Fibroblast of lung (primary cell): Measurements from ENCODE around the gene GALNT2. TPM values are rescaled to one million over a fixed set of nuclear protein-coding genes. Genes with fewer than 3 reads are reported as not detected.

Experiments used
- DNase-seq, 2 donors: peaks; one replicate each; pipeline versions ENCODE4 v3.0.0 to v3.0.0-alpha.2; 2010; ENCODE audit warnings: low read depth in 2 of 2
- H2AFZ ChIP-seq: 2 replicates; pipeline ENCODE4 v1.5.1; 2012; ENCODE audit warnings: low read length, control low read depth, inconsistent platforms
- H3K27ac ChIP-seq: 2 replicates; pipeline ENCODE4 v1.5.1; 2011; ENCODE audit warnings: low read length, control low read depth; ENCODE audit not compliant: insufficient read depth
- H3K27me3 ChIP-seq: 2 replicates; pipeline ENCODE4 v1.5.1; 2011; ENCODE audit warnings: mild to moderate bottlenecking, low read length; ENCODE audit not compliant: control insufficient read depth, insufficient read depth
- H3K36me3 ChIP-seq: 2 replicates; pipeline ENCODE4 v1.5.1; 2011; ENCODE audit warnings: low read length; ENCODE audit not compliant: control insufficient read depth, insufficient read depth
- H3K4me1 ChIP-seq: 2 replicates; pipeline ENCODE4 v1.5.1; 2011; ENCODE audit warnings: low read length; ENCODE audit not compliant: control insufficient read depth, insufficient read depth; ENCODE audit errors: extremely low read depth
- H3K4me2 ChIP-seq: 2 replicates; pipeline ENCODE4 v1.5.1; 2011; ENCODE audit warnings: low read length, control low read depth; ENCODE audit not compliant: insufficient read depth; ENCODE audit errors: extremely low read depth
- H3K4me3 ChIP-seq, 4 experiments: fragments of 200-600 bp in 1 of 4; sonication (generic) in 1 of 4; replicated peaks in 1 of 4; 2 replicates each; pipeline ENCODE4 v1.5.1; 2011 to 2016; ENCODE audit warnings: low read length in 4 of 4, low read depth in 3 of 4, mild to moderate bottlenecking in 3 of 4, control low read depth in 2 of 4, inconsistent platforms in 1 of 4, mixed read lengths in 1 of 4; ENCODE audit not compliant: insufficient read depth in 1 of 4; ENCODE audit errors: control extremely low read depth in 1 of 4
- H3K79me2 ChIP-seq: 2 replicates; pipeline ENCODE4 v1.5.1; 2012; ENCODE audit warnings: mild to moderate bottlenecking, low read length, inconsistent platforms; ENCODE audit not compliant: control insufficient read depth, insufficient read depth
- H3K9ac ChIP-seq: 2 replicates; pipeline ENCODE4 v1.5.1; 2011; ENCODE audit warnings: mild to moderate bottlenecking, low read length, control low read depth; ENCODE audit not compliant: insufficient read depth
- H3K9me3 ChIP-seq: 2 replicates; pipeline ENCODE4 v1.5.1; 2012; ENCODE audit warnings: low read depth, low read length; ENCODE audit not compliant: control insufficient read depth, insufficient read depth
- H4K20me1 ChIP-seq: 2 replicates; pipeline ENCODE4 v1.5.1; 2011; ENCODE audit warnings: low read length; ENCODE audit not compliant: control insufficient read depth, insufficient read depth; ENCODE audit errors: extremely low read depth
- CTCF ChIP-seq, 2 donors: IDR thresholded peaks in 1 of 2; conservative IDR thresholded peaks in 1 of 2; 1 replicate in 1 of 2; 2 replicates in 1 of 2; pipeline ENCODE4 v1.5.1; 2011 to 2012; ENCODE audit warnings: low read length in 2 of 2, control low read depth in 1 of 2, inconsistent platforms in 1 of 2, low read depth in 1 of 2, mild to moderate bottlenecking in 1 of 2
- EZH2 ChIP-seq: IDR thresholded peaks from 2 replicates; pipeline ENCODE4 v1.5.1; 2012; ENCODE audit warnings: low read length, control low read depth, mild to moderate bottlenecking; ENCODE audit errors: missing control alignments
- polyA plus RNA-seq, 2 donors: library from polyadenylated mRNA; depleted of rRNA in 1 of 2; stranded (reverse) in 1 of 2; unstranded in 1 of 2; fragments of >200 nt; gene quantifications; 2 replicates each; pipeline ENCODE4 v1.2.1, GENCODE V29; 2011 to 2012; ENCODE audit warnings: missing spikeins in 1 of 2
- total RNA-seq: library from RNA; depleted of rRNA; stranded (reverse); fragments of >200 nt; gene quantifications from 2 replicates; pipeline ENCODE4 v1.2.1, GENCODE V29; 2014

Gene GALNT2
- total and polyA plus RNA-seq, 2 donors (not counting 1 experiment from before 2014, with no cell fraction given), result 106 to 115 TPM

- Histone ChIP-seq H2AFZ (no peak overlapping the region), H3K79me2 (no peaks in the 10 kb centered on the region), H3K4me1 (peaks cover 2% of the 10 kb centered on the region), H3K27ac (no peak overlapping the region), H3K9me3 (no peaks in the 10 kb centered on the region), H3K4me2 (no peak overlapping the region), H3K36me3 (no peaks in the 10 kb centered on the region), H3K9ac (no peak overlapping the region), H3K4me3 (no peak overlapping the region), H4K20me1 (no peaks in the 10 kb centered on the region), H3K27me3 (no peaks in the 10 kb centered on the region)
- no peak for DNase-seq
- TF ChIP-seq CTCF (conservative IDR thresholded peaks at IDR 0.05 in 1 of 2, IDR thresholded peaks at IDR 0.05 in 1 of 2; ENCODE audit: low read depth in 1 of 2, low read length in 2 of 2), result no peak
- TF ChIP-seq EZH2, result no peak
These were observed 5.2 kb upstream of the GALNT2 start for GRCh38 chr1:230061801-230062200.

GRCh38 chr1:230062521-230062920 lies 4.5 kb upstream of the GALNT2 start:
- Histone ChIP-seq H2AFZ (no peak overlapping the region), H3K79me2 (peaks cover under 1% of the 10 kb centered on the region), H3K36me3 (no peaks in the 10 kb centered on the region), H3K27me3 (no peaks in the 10 kb centered on the region), H3K4me1 (peaks cover 2% of the 10 kb centered on the region), H3K9me3 (no peaks in the 10 kb centered on the region), H3K27ac (no peak overlapping the region), H4K20me1 (no peaks in the 10 kb centered on the region), H3K4me2 (no peak overlapping the region), H3K4me3 (no peak overlapping the region), H3K9ac (no peak overlapping the region)
- TF ChIP-seq CTCF (conservative IDR thresholded peaks at IDR 0.05 in 1 of 2, IDR thresholded peaks at IDR 0.05 in 1 of 2; ENCODE audit: low read depth in 1 of 2, low read length in 2 of 2), result no peak
- TF ChIP-seq EZH2, result no peak
- DNase-seq, result no peak

GRCh38 chr1:230064283-230064682 lies 2.8 kb upstream of the GALNT2 start:
- no peaks in the 10 kb centered on the region for H3K9me3 ChIP-seq
- no peak overlapping the region for H3K4me3 ChIP-seq
- H2AFZ ChIP-seq, result no peak overlapping the region
- no peak overlapping the region for H3K9ac ChIP-seq
- no peak for TF ChIP-seq CTCF (conservative IDR thresholded peaks at IDR 0.05 in 1 of 2, IDR thresholded peaks at IDR 0.05 in 1 of 2; ENCODE audit: low read depth in 1 of 2, low read length in 2 of 2)
- no peak for TF ChIP-seq EZH2
- H4K20me1 ChIP-seq, result no peaks in the 10 kb centered on the region
- no peak for DNase-seq
- no peaks in the 10 kb centered on the region for H3K27me3 ChIP-seq
- H3K36me3 ChIP-seq, result no peaks in the 10 kb centered on the region
- H3K27ac ChIP-seq, result no peak overlapping the region
- peaks cover 18% of the 10 kb centered on the region for H3K79me2 ChIP-seq
- no peak overlapping the region for H3K4me2 ChIP-seq
- peaks cover 2% of the 10 kb centered on the region for H3K4me1 ChIP-seq
